22Rv1 (cell line): ENCODE data around the gene FOXP1.

Source experiments
- H3K27ac ChIP-seq: fragments of 450-650 bp; 2 replicates; pipeline ENCODE4 v1.5.1; 2017
- CTCF ChIP-seq: fragments of 450-650 bp; IDR thresholded peaks from 2 replicates; pipeline ENCODE4 v1.5.1; 2017; ENCODE audit warnings: mild to moderate bottlenecking
- ZFX ChIP-seq: fragments of 450-650 bp; IDR thresholded peaks from 2 replicates; pipeline ENCODE4 v1.6.1; 2017; ENCODE audit warnings: antibody characterized with exemption, borderline replicate concordance

The FOXP1 gene

GRCh38 chr3:71247958-71248335 lies 335.6 kb downstream of the FOXP1 start:
- no peak for TF ChIP-seq ZFX
- TF ChIP-seq CTCF, result no peak
- H3K27ac ChIP-seq, result peak overlapping the region; percentile 29; the same call in 1 of the 2 replicates

GRCh38 chr3:71247221-71247957 lies 336.1 kb downstream of the FOXP1 start:
- 0 out of 2 replicates have a peak, but pooled peaks have one; percentile 6 for TF ChIP-seq CTCF
- no peak for TF ChIP-seq ZFX
- H3K27ac ChIP-seq, result peak overlapping the region; percentile 29; the same call in 1 of the 2 replicates

- no peak overlapping the region for H3K27ac ChIP-seq
- TF ChIP-seq ZFX, result no peak
- TF ChIP-seq CTCF, result no peak
Measured at GRCh38 chr3:71245971-71246880, 337.3 kb downstream of the FOXP1 start.

- H3K27ac ChIP-seq, result no peak overlapping the region
- TF ChIP-seq CTCF, result no peak
- TF ChIP-seq ZFX, result no peak
Measured at GRCh38 chr3:71244826-71245488, 338.6 kb downstream of the FOXP1 start.

GRCh38 chr3:71244153-71244825 lies 339.2 kb downstream of the FOXP1 start:
- TF ChIP-seq ZFX (no peak), CTCF (no peak)
- H3K27ac ChIP-seq, result no peak overlapping the region

- H3K27ac ChIP-seq, result no peak overlapping the region
- TF ChIP-seq CTCF, result no peak
- TF ChIP-seq ZFX, result no peak
Measured at GRCh38 chr3:71243229-71243628, 340.3 kb downstream of the FOXP1 start.
